Ovary (tissue), 3 donors: ENCODE results near the gene GTF3C6.

Source experiments
- EP300 ChIP-seq: sonication (generic); formaldehyde crosslinking; IDR thresholded peaks from one replicate; pipeline ENCODE4 v1.6.1; 2017; ENCODE audit warnings: antibody characterized with exemption
- POLR2A ChIP-seq: fragments of 450-650 bp; IDR thresholded peaks from one replicate; pipeline ENCODE4 v1.6.1; 2017; ENCODE audit warnings: antibody characterized with exemption, mild to moderate bottlenecking, moderate library complexity
- TF ChIP-seq, protein P1 (sequence below), 3 donors: fragments of 450-650 bp in 2 of 3; fragments of 200-600 bp in 1 of 3; IDR thresholded peaks; one replicate each; pipeline versions ENCODE4 v1.5.1 to v1.8.0; 2016 to 2022; ENCODE audit warnings: antibody characterized with exemption in 3 of 3, mild to moderate bottlenecking in 1 of 3
- donor health status: DM: no; HTN: no; CAD: no.

DNA sequence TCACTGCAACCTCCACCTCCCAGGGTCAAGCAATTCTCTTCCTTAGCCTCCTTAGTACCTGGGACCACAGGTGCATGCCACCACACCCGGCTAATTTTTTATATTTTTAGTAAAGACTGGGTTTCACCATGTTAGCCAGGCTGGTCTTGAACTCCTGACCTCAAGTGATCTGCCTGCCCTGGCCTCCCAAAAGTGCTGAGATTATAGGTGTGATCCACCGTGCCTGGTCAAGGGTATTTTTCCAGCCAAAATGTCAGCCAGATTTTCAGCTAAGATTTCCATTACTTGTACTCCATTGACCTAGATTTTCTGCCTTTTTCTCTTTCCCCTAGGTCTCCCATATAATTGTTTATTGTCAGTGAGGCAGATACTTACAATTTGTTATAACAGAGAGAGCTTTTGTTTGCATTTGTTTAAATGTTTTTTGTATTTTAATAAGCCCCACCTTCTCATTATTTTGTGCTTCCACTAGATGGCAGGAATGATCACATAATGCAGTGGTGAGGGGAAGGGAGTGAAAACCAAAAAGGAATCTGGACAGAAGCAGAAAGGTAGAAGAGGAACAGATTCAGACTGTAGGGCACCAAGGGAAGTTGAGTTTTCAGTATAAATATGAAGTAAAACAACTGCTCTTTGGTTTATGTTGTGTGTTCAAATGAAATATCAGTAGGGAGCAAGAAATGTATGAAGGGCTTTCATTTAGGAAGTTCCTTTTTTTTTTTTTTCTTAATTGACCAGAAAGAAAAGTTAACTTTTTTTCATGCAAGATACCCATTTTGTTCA lies 53.0 kb downstream of the GTF3C6 start:
- TF ChIP-seq, protein P1, sequence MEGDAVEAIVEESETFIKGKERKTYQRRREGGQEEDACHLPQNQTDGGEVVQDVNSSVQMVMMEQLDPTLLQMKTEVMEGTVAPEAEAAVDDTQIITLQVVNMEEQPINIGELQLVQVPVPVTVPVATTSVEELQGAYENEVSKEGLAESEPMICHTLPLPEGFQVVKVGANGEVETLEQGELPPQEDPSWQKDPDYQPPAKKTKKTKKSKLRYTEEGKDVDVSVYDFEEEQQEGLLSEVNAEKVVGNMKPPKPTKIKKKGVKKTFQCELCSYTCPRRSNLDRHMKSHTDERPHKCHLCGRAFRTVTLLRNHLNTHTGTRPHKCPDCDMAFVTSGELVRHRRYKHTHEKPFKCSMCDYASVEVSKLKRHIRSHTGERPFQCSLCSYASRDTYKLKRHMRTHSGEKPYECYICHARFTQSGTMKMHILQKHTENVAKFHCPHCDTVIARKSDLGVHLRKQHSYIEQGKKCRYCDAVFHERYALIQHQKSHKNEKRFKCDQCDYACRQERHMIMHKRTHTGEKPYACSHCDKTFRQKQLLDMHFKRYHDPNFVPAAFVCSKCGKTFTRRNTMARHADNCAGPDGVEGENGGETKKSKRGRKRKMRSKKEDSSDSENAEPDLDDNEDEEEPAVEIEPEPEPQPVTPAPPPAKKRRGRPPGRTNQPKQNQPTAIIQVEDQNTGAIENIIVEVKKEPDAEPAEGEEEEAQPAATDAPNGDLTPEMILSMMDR (IDR thresholded peaks at IDR 0.05) = peak in 2 of 3 donors; percentile 25 to 31
- TF ChIP-seq POLR2A = no peak
- TF ChIP-seq EP300 = no peak
